ENCODE measurements around the gene ABHD17A. TPM values are rescaled to one million over a fixed set of nuclear protein-coding genes. Genes with fewer than 3 reads are reported as not detected.

Gene ABHD17A
- total and polyA plus RNA-seq, 9 of the 15 experiments (the other 6 are each of a cell fraction or from before 2014, with no cell fraction given), result 0.04 to 135 (median 21.8) TPM; not detected in 1

DNA sequence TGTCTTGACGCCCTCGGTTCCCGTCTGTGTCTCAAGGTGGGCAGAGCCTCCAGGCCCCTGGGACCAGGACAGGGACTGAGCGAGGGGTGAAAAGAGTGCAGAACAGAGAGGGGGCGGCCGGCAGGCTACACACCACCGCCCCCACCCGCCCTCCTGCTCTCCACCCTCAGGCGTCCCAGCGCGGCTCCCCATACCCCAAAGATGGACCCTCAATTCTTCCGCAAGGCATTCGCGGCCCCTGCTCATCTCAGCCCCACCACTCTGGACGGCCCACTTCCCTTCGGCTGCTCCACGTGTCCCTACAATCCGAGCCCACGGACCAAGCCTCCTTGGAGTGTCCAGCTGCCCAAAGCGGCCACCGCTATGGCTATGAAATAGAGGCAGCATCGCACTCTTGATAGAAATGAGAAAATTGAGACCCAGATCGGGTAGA, 23.7 kb downstream of the ABHD17A start (continued):
- TF ChIP-seq NFIC (IDR thresholded peaks at IDR 0.05), result no peak
- no peak for TF ChIP-seq DDX20 (tag; IDR thresholded peaks at IDR 0.05; ENCODE audit: low read depth)
- peak; percentile 61 for TF ChIP-seq RBFOX2 (IDR thresholded peaks at IDR 0.05; ENCODE audit: low read depth, low read length)
- TF ChIP-seq FIP1L1 (IDR thresholded peaks at IDR 0.05; ENCODE audit: low read depth, low read length, poor library complexity, severe bottlenecking), result no peak
- no peak for TF ChIP-seq NFE2 (IDR thresholded peaks at IDR 0.05; ENCODE audit: low read depth)

DNA sequence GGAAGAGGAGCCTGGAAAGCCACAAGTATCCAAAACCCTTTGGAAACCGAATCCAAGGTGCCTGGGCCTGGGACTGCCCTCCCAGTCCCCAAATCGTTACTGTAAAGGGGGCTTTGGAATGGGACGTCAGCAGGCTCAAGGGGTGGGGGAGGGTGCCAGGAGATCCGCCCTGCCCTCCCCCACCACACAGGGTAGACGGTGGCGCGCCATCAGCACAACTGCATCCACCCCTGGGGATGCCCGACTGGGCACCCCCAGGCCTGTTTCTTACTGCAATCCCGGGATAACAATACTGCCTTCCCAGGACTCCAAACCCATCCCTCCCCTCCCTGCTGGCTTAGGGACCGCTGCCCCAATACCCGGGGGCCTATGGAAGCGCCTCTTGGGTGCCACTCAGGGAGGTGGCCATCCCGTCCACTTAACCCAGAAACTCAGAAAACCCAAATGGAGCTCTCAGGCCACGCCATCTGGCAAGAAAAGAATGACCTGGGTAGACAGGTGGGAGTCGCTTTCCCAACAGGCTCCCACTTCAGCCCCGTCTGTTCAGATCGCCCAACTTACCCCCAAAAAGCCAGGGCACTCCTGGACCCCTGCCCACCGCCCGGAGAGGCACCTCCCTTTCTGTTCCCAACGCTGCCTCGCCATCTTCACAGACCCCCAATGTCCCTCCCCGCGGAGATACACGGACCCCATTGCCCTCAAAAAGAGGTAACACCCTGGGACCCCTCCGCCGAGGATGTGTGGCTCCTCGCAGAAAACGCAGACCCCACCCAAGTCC, 24.3 kb downstream of the ABHD17A start:
- intact Hi-C loops (cut with micrococcal nuclease), result no loop called here
- peaks cover 78% of the 10 kb centered on the region for H3K79me2 ChIP-seq (ENCODE audit: control insufficient read depth, insufficient read depth, low read length)
- FAIRE-seq (no peak), ATAC-seq (no peak), DNase-seq (ENCODE audit: extremely low read depth in 1 of 4, low spot score in 3 of 4) (no peak)
- no peak overlapping the region for H2AFZ ChIP-seq (ENCODE audit: low read depth, low read length)
- H3K27me3 ChIP-seq (ENCODE audit: control insufficient read depth in 2 of 2, insufficient read depth in 2 of 2, low read length in 2 of 2), result no peaks in the 10 kb centered on the region
- peaks cover 48 to 83% of the 10 kb centered on the region in 2 experiments for H3K4me1 ChIP-seq (replicated peaks in 1 of 2; ENCODE audit: control insufficient read depth in 2 of 2, insufficient read depth in 2 of 2, low read length in 2 of 2)
- peak overlapping the region; percentile 84 to 97 for H3K9ac ChIP-seq (ENCODE audit: insufficient read depth in 1 of 2, low read depth in 2 of 2, low read length in 2 of 2)
- peak overlapping the region; percentile 85 for H3K27ac ChIP-seq (ENCODE audit: extremely low read depth, low read depth, low read length)
- no peaks in the 10 kb centered on the region; the same call in 2 of the 3 replicates for H3K36me3 ChIP-seq (ENCODE audit: control insufficient read depth, insufficient read depth, low read length)
- in situ Hi-C loops (cut with MboI), result no loop called here
- 8% methylated on average over 27 of the region's 28 CpGs for WGBS (ENCODE audit: insufficient coverage, low coverage, missing lambda C conversion rate)
- no peaks in the 10 kb centered on the region for H3K9me3 ChIP-seq (replicated peaks; ENCODE audit: control insufficient read depth, insufficient read depth, low read depth, low read length)
- H3K4me3 ChIP-seq, result peak overlapping the region; percentile 95
- BruUV-seq (replicated peaks), result no TSS peak
- H3K4me2 ChIP-seq (ENCODE audit: insufficient read depth, low read length), result peak overlapping the region; percentile 82
- ChIA-PET CTCF (ENCODE audit: low intra/inter-chr PET ratio) (no interaction called here), POLR2A (interaction anchor here (0.6 kb wide), 3 partner anchors 162 to 434 kb away, joined by 3 read pairs; no protein-coding TSS in a partner anchor)
- peaks cover 28% of the 10 kb centered on the region for H4K20me1 ChIP-seq (replicated peaks; ENCODE audit: control insufficient read depth, insufficient read depth, low read length)
- peaks cover 5% of the 10 kb centered on the region for H3K9me1 ChIP-seq (ENCODE audit: control insufficient read depth, insufficient read depth, low read length)
- TF ChIP-seq TRIM28 (IDR thresholded peaks at IDR 0.05) (no peak), TSC22D4 (tag; IDR thresholded peaks at IDR 0.05) (no peak), HSF4 (CRISPR knock-in tag; IDR thresholded peaks at IDR 0.05; ENCODE audit: borderline replicate concordance) (no peak), CREB1 (IDR thresholded peaks at IDR 0.05) (no peak), CREB1 (CRISPR knock-in tag; IDR thresholded peaks at IDR 0.05) (no peak), TOE1 (IDR thresholded peaks at IDR 0.05; ENCODE audit: borderline replicate concordance) (no peak), TOE1 (CRISPR knock-in tag; IDR thresholded peaks at IDR 0.05; ENCODE audit: borderline replicate concordance, low read depth) (no peak), ETV6 (IDR thresholded peaks at IDR 0.05; ENCODE audit: borderline replicate concordance in 1 of 2, low read depth in 2 of 2, low read length in 1 of 2) (no peak), ETV6 (CRISPR knock-in tag; IDR thresholded peaks at IDR 0.05; ENCODE audit: borderline replicate concordance) (no peak), RBFOX2 (IDR thresholded peaks at IDR 0.05; ENCODE audit: low read depth, low read length) (0 out of 2 replicates have a peak, but pooled peaks have one; percentile 0), CHD4 (IDR thresholded peaks at IDR 0.05; ENCODE audit: insufficient read depth, insufficient replicate concordance, low read depth, low read length, poor library complexity, severe bottlenecking) (no peak), RBBP5 (IDR thresholded peaks at IDR 0.05; ENCODE audit: borderline replicate concordance, insufficient read depth, low read length, poor library complexity, severe bottlenecking) (peak; percentile 39), SMARCB1 (IDR thresholded peaks at IDR 0.05; ENCODE audit: insufficient read length, low read depth) (no peak)
- TF ChIP-seq, protein P1, sequence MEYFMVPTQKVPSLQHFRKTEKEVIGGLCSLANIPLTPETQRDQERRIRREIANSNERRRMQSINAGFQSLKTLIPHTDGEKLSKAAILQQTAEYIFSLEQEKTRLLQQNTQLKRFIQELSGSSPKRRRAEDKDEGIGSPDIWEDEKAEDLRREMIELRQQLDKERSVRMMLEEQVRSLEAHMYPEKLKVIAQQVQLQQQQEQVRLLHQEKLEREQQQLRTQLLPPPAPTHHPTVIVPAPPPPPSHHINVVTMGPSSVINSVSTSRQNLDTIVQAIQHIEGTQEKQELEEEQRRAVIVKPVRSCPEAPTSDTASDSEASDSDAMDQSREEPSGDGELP (CRISPR knock-in tag; IDR thresholded peaks at IDR 0.05; ENCODE audit: borderline replicate concordance), result peak; percentile 20; the same call in 1 of the 2 replicates

Measured in K562 (cell line).